Glomerular endothelial cell (primary cell): Measurements from ENCODE around the gene PCNX1. TPM values are rescaled to one million over a fixed set of nuclear protein-coding genes. Genes with fewer than 3 reads are reported as not detected.
"Not testable (repeated sequence)": the region's sequence is repeated elsewhere in the genome, so short reads cannot be mapped to it uniquely, and the experiment has no call there.

Source experiments
- DNase-seq: peaks from one replicate; pipeline ENCODE4 v3.0.0-alpha.2; 2011; ENCODE audit warnings: low read depth, low spot score; ENCODE audit errors: extremely low read depth
- total RNA-seq: library from RNA; depleted of rRNA; stranded (reverse); fragments of >200 nt; gene quantifications from 2 replicates; pipeline ENCODE4 v1.2.3, GENCODE V29; 2015

The PCNX1 gene
- total RNA-seq, result 22.9 and 27.9 TPM in 2 replicates

- no peak for DNase-seq
Observed at GRCh38 chr14:70907176-70907995, at the start of gene PCNX1. TSS of gene PCNX1 (plus strand) at chr14:70907459. CDS start at chr14:70907851, 392 bp downstream.

GRCh38 chr14:70857496-70857890, 49.8 kb upstream of the PCNX1 start:
- no peak for DNase-seq

- no peak for DNase-seq
Observed at GRCh38 chr14:70858641-70859040, 48.6 kb upstream of the PCNX1 start.

- DNase-seq, result not testable (repeated sequence)
Observed at GRCh38 chr14:70866992-70867391, 40.3 kb upstream of the PCNX1 start.

- DNase-seq, result no peak
Observed at GRCh38 chr14:70871001-70871400, 36.3 kb upstream of the PCNX1 start.

GRCh38 chr14:70871863-70872677, 35.2 kb upstream of the PCNX1 start:
- no peak for DNase-seq

- DNase-seq, result no peak
Observed at GRCh38 chr14:70872678-70873020, 34.6 kb upstream of the PCNX1 start.

- no peak for DNase-seq
Observed at GRCh38 chr14:70873627-70874026, 33.6 kb upstream of the PCNX1 start.

GRCh38 chr14:70875811-70876460, 31.3 kb upstream of the PCNX1 start:
- DNase-seq, result not testable (repeated sequence)

- DNase-seq, result no peak
Observed at GRCh38 chr14:70879448-70879847, 27.8 kb upstream of the PCNX1 start.

- DNase-seq, result not testable (repeated sequence)
Observed at GRCh38 chr14:70880888-70881287, 26.4 kb upstream of the PCNX1 start.

- DNase-seq, result no peak
Observed at GRCh38 chr14:70881549-70882177, 25.6 kb upstream of the PCNX1 start.

- DNase-seq, result peak; percentile 58
Observed at GRCh38 chr14:70882776-70883492, 24.3 kb upstream of the PCNX1 start.

GRCh38 chr14:70884595-70885342, 22.5 kb upstream of the PCNX1 start:
- no peak for DNase-seq

- no peak for DNase-seq
Observed at GRCh38 chr14:70885343-70886022, 21.8 kb upstream of the PCNX1 start.

- DNase-seq, result no peak
Observed at GRCh38 chr14:70886421-70887206, 20.6 kb upstream of the PCNX1 start.

GRCh38 chr14:70887207-70887681, 20.0 kb upstream of the PCNX1 start:
- DNase-seq, result no peak
